D341Med (cell line): ENCODE measurements around the gene NLN.

Experiments used
- DNase-seq: peaks from one replicate; pipeline ENCODE4 v3.0.0; 2012; ENCODE audit warnings: low spot score

Gene NLN

GRCh38 chr5:65809817-65810531 is 88.0 kb downstream of the NLN start:
- DNase-seq = no peak

DNA sequence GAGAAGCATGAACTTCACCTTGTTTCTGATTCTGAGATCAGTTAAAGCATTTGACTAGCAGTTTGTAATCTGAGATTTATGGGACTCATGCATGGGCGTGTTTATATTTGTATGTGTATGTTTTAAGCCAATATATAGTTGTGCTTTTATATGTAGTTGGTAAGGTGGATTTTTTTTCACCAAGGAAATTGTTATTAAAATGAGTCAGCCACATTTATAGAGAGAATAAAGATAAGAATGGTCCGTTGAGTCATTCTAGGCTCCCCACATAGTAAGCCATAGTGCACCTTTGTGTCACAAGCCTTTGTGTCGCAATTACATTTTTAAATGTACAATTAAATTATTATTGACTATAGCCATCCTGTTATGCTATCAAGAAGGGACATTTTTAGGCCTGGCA is 89.0 kb downstream of the NLN start:
- no peak for DNase-seq

DNA sequence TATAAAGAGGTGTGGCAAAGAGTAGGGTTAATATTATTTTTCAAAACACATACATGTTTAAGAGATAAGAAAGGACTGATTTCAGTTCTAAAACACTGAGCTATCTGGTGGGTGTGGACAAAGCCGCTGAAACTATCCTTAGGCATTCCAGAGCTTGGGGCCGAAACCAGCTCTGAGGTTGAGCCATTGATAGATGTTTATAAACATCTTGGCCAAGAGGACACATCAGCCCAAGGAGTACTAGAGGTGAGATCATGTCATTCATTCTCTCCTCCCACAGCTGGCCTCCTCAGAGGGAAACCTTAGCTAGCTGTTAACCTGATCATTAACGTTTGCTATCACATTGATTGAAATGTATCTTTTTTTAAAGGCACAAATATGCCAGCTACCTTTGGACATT is 89.9 kb downstream of the NLN start:
- DNase-seq = no peak

- no peak for DNase-seq
These were observed 90.6 kb downstream of the NLN start for GRCh38 chr5:65812648-65813047.

- DNase-seq = no peak
These were observed 91.2 kb downstream of the NLN start for GRCh38 chr5:65813174-65813573.

DNA sequence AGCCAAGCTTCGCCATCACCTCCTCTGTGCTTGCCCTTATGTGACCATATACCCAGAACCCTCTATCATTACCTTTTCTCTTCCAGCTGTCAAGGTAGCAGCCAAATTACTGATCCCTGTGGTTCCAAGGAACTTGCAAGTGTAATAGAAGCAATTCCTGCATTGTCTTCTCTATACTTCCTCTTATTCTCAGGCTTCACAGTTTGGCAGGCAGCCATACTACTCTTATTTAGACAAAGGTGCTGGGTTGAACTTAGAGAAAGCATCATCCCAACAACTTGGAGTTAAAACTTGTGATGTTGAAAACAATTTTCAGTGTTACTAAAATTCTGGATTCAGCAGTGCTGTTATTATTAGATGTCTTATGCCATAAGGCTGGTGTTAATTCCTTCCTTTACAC is 93.2 kb downstream of the NLN start:
- DNase-seq = no peak

DNA sequence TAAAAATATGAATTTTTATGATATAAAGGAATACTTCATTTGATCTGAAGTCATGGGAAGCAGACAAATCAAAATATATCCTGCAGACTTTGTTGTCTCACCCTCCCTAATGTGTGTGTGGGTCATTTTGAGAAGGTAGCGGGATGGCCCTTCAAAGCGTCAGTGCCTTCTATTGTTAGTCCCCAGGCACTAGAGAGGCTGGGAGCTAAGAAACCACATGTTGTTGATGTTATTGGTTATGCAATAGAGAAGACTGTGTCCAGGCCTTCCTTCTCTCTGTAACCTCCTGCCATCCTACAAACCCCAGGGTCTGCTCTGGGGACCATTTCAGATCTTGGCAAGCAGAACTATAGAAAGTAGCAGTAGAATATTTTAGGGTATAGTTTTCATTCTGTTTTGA is 94.7 kb downstream of the NLN start:
- no peak for DNase-seq

GRCh38 chr5:65817931-65818330 is 95.9 kb downstream of the NLN start:
- DNase-seq = no peak

GRCh38 chr5:65818592-65818991 is 96.6 kb downstream of the NLN start:
- no peak for DNase-seq

GRCh38 chr5:65819215-65819904 is 97.4 kb downstream of the NLN start:
- no peak for DNase-seq

DNA sequence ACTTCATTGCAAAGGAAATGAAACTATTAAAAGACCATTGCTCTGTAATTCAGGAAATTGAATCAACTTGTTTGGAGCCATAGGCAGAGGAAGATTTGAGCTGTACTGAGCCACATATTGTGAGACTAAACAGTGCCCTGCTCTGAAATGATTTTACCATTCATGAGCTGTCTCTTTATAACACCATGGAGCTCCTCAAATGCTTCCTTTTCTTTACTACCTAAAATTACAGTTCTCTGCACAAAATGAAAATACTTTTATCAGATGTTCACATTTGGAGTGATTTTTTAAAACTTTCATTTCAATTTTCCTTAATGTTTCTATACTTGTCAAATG is 97.9 kb downstream of the NLN start:
- DNase-seq = no peak

DNA sequence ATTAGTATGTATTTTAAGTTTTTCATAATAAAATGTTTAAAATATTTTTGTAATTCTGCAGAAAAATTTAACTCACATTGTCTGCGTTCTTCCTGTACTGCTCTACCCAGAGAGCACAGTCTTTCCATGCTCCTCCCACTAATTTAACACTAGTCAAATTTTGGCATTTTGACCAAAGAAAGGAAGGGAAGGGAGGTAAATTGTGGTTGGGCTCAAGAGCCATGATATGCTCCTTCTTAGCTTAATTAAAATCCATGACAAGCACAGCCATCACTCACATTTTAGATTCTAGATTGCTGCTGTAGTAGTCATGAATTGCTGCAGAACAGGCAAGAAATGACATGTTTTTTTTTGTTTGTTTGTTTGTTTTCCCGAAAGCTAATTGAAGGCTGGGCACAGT is 98.4 kb downstream of the NLN start:
- DNase-seq = no peak

DNA sequence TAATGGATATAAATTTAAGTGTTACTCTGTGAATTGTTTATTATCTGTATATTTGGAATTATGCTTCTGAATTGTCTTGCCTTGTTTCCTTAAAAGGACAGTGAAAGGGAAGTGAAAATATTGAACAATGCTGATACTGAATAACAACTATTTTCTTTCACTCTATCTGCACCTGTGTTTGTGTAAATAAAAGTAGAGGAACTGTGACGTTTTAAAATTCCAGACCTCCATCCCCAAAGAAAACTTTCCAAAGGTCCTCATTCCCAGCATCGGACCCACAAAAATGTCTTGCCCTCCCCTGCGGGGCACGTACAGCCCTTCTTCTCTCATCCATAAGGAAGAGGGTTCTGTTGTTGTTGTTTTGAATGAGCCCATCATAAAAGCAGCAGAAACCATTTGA is 100.0 kb downstream of the NLN start:
- no peak for DNase-seq

- no peak for DNase-seq
These were observed 100.7 kb downstream of the NLN start for GRCh38 chr5:65822710-65823109.

GRCh38 chr5:65823204-65823603 is 101.2 kb downstream of the NLN start:
- DNase-seq = no peak

DNA sequence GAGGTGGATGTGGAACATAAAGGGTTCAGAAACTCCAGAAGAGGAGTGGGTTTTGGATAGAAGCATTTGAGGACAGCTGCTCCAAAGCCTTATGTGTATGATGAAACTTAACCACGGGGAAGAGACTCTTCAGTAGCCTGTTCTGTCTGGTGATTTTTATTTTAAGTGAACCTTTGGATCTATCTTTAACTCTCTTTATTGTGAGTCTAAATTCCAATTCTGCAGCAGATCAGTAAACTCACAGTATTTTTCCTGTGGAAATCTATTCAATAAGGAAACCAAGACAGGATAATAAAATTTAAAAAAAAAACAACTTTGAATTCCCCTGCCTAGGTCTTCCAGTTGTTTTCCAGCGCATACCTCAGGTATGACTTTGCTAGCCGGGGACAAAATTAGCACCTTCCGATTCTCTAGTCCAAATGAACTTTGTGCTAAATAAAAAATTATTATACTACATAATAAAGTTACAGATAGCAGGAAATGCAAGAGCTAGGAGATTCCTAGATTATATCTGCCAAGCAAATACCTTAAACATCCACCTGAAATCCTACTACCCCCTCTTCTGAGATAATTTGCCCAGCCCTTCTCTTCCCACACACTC is 101.9 kb downstream of the NLN start:
- no peak for DNase-seq

DNA sequence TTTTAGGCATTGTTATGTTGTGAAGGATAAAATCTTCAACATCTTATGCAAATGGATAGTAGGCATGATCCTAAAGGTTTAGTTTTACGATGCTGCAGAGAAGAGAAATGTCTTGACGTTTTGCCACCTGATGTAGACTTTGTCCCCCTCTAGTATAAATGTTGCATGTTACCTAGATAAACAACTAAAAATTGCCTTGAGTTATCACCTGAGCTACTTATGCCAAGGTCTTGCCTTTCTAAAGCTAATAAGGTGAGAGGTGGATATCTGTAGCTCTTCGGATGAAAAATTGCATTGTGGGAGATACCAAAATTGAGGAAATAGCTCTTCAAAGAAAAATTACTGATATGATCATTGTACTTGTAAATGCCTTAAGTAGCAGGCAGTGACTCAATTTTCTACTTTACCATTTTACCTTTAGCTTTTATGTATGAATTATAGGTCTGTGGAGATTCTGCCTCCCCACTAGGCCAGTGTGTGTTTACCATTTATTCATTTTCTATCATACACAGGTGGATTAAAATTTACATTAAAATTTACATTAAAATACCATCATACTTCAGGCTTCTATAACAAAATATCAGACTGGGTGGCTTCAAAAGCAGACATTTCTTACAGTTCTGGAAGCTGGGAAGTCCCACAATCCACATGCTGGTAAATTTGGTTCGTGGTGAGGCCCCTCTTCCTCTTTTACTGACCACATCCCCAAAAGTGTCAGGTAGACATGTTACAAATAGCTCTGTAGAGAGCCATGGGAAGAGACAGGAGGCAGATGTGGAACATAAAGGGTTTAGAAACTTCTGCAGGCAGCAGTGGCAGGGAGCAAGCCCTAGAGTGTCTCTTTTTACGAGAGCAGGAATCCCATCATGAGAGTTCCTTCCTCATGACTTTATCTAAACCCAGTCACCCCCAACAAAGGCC is 103.7 kb downstream of the NLN start:
- DNase-seq = no peak

DNA sequence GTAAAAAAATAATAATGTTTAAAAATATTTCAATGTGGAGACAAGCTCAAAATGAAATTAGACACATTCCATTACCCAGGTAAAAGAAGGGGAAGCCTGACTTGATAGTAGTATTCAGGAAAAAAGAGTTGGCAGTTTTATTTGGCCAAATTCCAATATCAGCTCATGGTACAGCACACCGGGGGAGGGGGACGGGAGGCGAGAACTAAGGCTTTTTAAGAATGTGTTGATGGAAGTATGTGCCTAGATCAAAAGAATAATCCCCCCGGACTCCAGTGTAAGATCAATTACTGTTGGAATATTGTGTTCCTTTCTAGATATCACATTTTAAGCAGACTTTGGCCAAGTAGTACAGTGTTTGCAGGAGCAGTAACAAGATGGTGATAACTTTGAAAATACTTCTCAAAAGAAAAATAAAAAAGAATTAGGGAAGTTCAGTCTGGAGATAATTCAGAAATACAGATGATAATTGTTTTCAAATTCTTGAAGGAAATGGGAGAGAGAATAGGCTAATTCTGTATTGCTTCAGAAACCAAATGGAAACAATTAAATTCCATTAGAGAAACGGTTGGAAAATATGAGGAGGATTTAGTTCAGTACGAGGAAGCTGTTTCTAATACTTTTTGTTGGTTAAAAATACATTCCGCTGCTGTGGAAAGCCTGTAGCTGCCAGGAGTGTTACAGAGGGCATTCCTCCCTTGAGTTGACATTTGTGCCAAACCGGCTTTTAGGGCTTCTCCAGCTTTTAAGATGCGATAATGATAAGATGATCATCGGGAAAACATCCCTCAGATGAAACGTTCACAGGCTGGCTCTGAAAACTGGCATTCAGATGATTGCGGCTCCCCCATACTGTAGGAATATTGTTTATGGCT is 106.3 kb downstream of the NLN start:
- no peak for DNase-seq

- DNase-seq = no peak
These were observed 108.9 kb downstream of the NLN start for GRCh38 chr5:65830856-65831255.

GRCh38 chr5:65831276-65831675 is 109.3 kb downstream of the NLN start:
- no peak for DNase-seq

GRCh38 chr5:65832152-65832551 is 110.1 kb downstream of the NLN start:
- DNase-seq = no peak
